HG03457 (cell line): ENCODE data around the gene NPS.

Source experiments
- ATAC-seq: cut with Tn5 transposase; IDR thresholded peaks from one replicate; pipeline ENCODE4 v1.9.1; 2021; ENCODE audit warnings: moderate number of reproducible peaks; ENCODE audit not compliant: unreplicated experiment

The NPS gene

DNA sequence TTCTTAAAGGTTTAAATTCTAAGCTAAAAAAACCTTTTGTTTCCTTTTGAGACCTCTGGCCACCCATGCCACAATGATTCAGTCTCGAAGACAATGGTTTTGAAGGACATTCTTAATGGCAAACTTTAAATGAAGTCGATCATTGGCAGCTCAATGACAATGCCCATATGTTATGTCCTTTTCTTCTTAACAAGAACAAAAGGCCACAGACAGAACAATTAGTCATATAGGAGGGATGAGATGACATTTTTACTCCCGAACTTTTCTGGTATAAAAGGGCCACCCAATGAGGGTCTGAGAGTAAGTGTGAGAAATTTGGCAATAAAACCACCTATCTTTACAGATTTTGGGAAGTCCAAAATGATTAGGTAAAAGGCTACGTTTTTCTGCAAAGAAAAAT is at the start of gene NPS:
NPS (plus strand) TSS at position 301 of the 400 bp plus-strand sequence; CDS start at position 361, 60 bp downstream.
- no peak for ATAC-seq

GRCh38 chr10:127500127-127500526 is 49.0 kb upstream of the NPS start:
- no peak for ATAC-seq

DNA sequence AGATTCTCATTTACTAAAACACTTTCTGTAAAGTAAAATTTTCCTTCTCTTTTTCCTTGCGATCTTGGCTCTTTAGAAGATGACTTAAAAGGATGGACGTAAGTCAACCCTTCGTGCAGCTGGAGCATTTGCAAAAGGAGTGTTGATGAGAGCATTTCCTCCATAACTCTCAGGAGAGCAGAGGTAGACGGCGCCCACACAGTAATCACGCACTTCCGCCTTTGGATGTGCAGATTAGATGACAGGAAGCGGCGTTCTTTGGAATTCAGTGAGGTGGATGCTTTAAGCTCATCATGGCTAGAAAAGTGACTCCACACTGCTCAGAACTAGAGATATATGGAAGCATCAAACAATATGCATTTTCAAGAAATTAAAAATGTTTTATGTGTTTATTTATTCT is 43.0 kb upstream of the NPS start:
- no peak for ATAC-seq

DNA sequence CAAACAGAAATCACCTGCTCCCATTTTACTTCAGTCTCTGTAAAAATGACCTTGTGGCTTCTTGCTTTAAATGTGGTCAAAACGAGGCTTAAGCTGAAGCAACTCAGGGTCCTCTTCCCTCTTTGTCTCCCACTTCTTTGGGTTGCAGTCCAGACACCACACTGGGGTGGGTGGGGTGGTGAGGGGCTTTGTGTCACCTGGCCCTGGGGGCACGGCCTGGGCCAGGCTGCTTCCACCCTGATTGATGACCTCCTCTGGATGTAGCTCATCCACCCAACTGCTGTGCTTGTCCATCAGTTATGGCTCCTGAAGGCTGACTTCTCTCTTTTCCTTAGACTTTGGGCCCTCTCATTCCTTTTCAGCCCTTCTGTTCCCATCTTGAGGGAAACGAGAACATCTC is 26.8 kb upstream of the NPS start:
- ATAC-seq = no peak

DNA sequence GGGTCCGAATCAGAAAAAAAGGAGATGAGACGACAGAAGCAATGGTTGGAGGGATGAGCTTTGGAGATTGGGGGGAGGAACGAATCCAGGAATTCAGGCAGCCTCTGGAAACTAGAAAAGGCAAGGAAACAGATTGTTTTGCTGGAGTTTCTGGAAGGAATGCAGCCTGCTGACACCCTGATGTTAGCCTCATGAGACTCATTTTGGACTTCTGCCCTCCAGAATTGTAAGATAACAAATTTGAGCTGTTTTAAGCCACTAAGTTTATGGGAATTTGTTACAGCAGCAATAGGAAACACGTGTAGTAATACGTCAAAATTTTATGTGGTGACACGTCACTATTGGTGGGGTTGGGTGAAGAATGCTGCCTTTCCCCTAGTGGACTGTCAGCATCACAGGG is 25.6 kb upstream of the NPS start:
- no peak for ATAC-seq

DNA sequence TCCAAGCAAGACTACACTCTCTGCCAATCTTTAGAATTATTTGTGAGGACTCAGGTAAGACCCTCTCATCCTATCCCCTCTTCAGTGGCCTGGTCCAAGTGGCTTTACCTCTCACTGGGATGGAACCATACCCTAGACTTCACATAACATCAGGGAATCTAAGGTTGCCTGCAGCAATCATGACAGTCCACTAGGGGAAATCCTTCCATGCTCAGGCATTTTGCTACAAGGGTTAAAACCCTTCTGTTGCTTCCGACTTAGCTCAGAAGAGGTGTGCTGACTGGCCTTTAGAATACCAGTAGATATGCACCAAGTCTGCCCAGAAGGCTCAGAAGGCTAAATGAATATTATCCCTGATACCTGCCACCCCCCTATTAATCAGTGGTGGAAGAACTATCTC is 24.9 kb upstream of the NPS start:
- ATAC-seq = no peak

DNA sequence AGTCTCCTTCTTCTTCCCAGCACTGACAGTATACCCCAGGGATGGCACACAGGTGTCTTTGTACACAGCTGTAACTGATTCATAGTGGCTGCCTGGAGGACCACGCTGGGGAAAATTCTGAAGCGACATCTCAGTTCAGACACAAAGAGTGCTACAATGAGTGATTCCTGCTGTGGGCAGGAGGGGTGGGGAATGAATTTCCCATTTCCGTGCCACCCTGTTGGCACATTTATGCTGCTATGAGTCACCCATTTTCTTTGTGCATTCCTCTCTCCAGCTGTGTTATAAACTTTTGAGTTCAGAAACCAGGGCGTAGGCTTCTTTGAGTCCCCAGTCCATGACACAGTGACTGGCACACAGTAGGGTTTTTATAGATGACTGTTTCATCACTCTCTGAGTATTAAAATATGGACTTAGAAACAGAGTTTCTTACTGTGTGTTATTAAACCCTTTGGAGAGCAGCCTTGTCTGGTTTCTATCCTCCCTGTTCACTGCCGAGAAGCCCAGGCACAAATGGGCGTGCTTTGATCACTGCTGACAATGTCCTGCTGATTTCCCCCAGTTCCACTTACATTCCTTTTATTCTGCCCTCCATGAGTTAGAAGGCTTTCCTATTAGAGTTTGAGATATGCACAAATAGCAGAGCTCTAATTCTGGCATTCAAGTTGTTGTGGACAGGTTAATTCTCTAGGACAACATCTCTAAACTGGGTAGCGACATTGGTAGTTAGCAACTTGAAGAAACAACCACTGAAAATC is 24.0 kb upstream of the NPS start:
- no peak for ATAC-seq

- no peak for ATAC-seq
Observed at GRCh38 chr10:127525686-127526085, 23.4 kb upstream of the NPS start.

- ATAC-seq = no peak
Observed at GRCh38 chr10:127526161-127526560, 22.9 kb upstream of the NPS start.

DNA sequence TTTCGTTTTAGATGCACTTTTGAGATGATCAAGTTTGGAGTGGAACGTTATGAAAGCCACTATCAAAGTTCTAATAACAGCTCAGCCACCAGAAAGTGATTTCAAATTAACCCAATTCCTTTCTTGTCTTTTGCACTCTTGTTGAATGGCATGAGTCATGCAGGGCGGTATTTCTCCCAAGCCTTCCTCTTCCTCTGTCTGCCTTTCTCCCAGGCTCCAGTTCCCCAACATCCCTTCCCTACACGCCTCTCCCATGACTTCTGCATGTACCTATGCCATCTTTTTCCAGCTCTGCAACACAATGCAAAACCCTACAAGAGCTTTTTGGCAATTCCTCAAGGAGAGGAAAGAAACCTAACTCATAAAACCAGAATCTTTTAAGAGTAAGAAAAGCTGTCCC is 21.8 kb upstream of the NPS start:
- ATAC-seq = no peak

GRCh38 chr10:127527891-127528290 is 21.2 kb upstream of the NPS start:
- no peak for ATAC-seq

DNA sequence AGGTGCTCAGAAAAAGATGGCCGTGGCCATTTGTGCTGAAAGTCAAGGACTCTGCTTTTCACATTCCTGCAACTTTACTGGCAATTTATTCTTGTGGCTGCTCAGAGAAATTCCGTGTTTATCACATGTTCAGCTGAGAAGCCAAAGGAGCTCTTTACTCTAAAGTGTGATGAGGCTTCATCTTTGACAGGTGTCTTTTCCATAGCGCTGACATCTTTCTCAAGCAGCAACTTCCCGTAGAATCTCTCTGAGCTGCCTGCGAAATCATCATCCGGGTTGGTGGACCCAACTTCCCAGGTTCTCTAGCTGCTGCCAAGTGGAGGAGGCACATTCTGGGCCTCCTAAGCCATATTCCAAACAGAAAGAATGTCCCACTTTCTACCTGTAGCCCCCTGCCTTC is 16.9 kb upstream of the NPS start:
- ATAC-seq = no peak

DNA sequence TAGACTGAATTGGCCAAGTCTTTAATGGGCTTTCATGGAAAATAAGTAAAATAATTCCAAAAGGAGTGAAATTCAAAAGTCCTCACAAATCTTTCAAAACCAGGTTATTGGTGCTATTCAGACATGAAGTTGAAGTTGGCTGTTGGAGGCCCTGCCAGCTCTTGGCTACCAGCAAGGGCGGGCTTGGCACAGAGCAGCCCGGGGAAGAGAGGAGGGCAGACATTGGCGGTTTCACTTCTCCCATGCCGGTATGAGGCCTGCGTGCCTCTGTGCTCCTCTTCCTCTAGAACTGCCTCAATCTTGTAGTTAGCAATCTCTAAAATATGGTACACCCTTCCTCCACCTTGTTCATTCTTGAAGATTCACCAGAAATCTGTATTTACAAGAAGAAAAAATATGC is 16.4 kb upstream of the NPS start:
- ATAC-seq = no peak

DNA sequence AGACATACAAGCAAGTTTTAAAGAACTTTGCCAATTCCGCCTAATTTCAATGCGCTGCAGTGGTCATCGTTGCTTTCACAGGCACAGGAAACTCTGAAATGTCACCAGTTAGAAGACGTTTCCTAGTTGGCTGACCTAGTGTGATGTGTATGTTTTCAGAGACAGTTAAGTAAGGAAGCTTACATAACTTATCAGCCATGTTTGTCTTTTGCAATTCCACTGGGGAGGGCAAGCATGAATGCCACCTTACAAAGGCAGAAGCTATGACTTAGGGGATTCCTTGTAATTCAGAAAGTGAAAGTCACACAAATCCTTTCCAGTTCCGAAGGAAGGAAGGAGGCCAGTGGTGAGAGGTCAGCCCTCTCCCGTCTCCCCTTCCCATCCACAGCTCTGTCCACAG is 15.0 kb upstream of the NPS start:
- ATAC-seq = no peak

DNA sequence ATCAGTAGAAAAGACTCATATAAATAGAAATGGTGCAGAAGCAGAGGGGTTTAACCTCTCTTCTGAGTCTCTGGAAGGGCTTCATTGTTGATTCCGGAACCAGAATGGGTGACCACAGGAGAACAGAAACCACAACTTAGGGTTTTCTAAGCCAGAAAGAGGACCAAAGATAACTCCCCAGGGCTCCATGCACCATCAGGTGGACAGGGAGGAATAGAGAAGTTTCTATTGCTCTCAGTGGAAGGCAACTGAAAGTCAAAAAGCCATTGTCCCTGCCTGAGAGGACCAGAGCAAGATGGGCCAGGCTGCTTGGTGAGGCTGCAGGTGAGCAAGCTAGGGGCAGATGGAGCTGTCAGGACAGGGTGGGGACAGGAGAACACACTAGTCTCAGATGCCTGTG is 14.6 kb upstream of the NPS start:
- no peak for ATAC-seq

GRCh38 chr10:127535802-127536515 is 13.2 kb upstream of the NPS start:
- no peak for ATAC-seq

GRCh38 chr10:127536972-127537760 is 11.9 kb upstream of the NPS start:
- no peak for ATAC-seq

DNA sequence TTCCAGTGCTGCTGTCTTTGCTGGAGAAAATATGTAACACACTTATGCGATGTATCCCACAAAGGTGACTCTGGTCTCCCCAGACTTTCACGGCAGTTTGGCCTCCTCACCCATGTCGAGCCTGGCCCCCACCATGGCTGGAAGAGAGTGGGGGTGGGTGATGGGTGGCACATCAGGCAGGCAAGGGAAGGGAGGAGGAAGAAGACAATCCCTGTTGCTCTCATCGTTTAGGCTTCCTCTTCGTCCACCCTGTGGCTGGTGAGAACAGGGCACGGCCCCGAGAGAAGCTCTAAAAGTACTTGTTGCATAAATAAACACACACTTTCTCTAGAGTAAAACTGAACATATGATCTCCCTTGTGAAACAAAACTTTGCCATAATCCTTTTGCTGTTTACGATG is 11.2 kb upstream of the NPS start:
- ATAC-seq = no peak

GRCh38 chr10:127548022-127548421 is 1.1 kb upstream of the NPS start:
- ATAC-seq = no peak

GRCh38 chr10:127550861-127551260 is 1.8 kb downstream of the NPS start:
- ATAC-seq = no peak

DNA sequence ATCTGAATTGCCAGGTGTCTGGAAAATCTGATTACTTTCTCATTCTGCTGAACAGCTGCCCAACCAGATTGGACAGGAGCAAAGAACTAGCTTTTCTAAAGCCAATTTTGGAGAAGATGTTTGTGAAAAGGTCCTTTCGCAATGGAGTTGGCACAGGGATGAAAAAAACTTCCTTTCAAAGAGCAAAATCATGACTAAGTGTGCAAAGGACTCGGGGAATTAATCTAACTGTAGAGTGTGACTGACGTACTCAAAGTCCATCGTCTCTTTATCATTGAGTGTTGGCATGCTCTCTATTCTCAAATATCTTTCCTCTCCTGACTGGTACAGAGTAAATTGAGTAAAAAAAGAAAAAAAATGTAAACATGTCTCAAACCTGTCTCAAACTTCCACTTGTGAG is 3.3 kb downstream of the NPS start:
- ATAC-seq = no peak

- no peak for ATAC-seq
Observed at GRCh38 chr10:127553417-127553816, 4.3 kb downstream of the NPS start.
